Vagina (tissue), 2 donors: ENCODE data around the gene DIO3.

ENCODE experiments used
- CTCF ChIP-seq, 3 experiments: fragments of 450-650 bp in 2 of 3; fragments of 200-600 bp in 1 of 3; sonication (generic) in 1 of 3; IDR thresholded peaks; one replicate each; pipeline ENCODE4 v1.5.1; 2017 to 2019; ENCODE audit warnings: antibody characterized with exemption in 3 of 3, mild to moderate bottlenecking in 2 of 3, moderate library complexity in 2 of 3
- POLR2A ChIP-seq, 2 donors: fragments of 450-650 bp; IDR thresholded peaks; one replicate each; pipeline ENCODE4 v1.6.1; 2017; ENCODE audit warnings: antibody characterized with exemption in 2 of 2, mild to moderate bottlenecking in 2 of 2, moderate library complexity in 2 of 2
- POLR2AphosphoS5 ChIP-seq, 2 donors: sonication (generic); formaldehyde crosslinking; IDR thresholded peaks; one replicate each; pipeline ENCODE4 v1.9.0; 2017; ENCODE audit warnings: antibody characterized with exemption in 2 of 2, mild to moderate bottlenecking in 2 of 2, low read depth in 1 of 2; ENCODE audit not compliant: insufficient read depth in 1 of 2

DNA sequence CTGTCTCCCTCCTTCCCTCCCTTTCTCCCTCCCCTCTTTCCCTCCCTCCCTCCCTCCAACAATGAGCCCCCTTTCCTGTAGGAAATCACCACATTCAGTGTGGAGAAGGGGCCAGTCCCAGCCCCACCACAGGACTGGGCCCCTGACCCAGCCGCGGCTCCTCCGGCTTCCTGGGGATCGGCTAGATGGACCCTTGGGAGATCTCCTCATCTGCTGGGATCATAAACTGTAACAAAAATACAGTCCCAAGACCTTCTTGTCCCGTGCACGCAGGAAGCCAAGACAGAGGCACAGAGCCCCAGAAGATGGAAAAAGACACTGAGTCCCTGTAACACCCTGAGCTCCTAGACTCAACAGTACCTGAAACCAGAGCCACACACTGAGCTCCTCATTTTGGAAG, 23.9 kb downstream of the DIO3 start:
- TF ChIP-seq CTCF (IDR thresholded peaks at IDR 0.05) = no peak
- no peak for TF ChIP-seq POLR2A (IDR thresholded peaks at IDR 0.05)
- no peak for TF ChIP-seq POLR2AphosphoS5 (IDR thresholded peaks at IDR 0.05; ENCODE audit: insufficient read depth in 1 of 2, low read depth in 1 of 2)
